ENCODE measurements around the gene KRTAP5-7. TPM values are rescaled to one million over a fixed set of nuclear protein-coding genes. Genes with fewer than 3 reads are reported as not detected.

The KRTAP5-7 gene
- total and polyA plus RNA-seq, 2 experiments from 2014 or later = not detected

- H3K4me3 ChIP-seq = no peak overlapping the region
- no peak for DNase-seq (ENCODE audit: low read depth in 1 of 2, low spot score in 1 of 2)
- H3K9me3 ChIP-seq (ENCODE audit: low read depth) = no peaks in the 10 kb centered on the region
- no peak overlapping the region for H3K27ac ChIP-seq
- H3K27me3 ChIP-seq = no peaks in the 10 kb centered on the region
- H3K4me1 ChIP-seq (ENCODE audit: low read depth) = no peaks in the 10 kb centered on the region
- TF ChIP-seq, protein P1, sequence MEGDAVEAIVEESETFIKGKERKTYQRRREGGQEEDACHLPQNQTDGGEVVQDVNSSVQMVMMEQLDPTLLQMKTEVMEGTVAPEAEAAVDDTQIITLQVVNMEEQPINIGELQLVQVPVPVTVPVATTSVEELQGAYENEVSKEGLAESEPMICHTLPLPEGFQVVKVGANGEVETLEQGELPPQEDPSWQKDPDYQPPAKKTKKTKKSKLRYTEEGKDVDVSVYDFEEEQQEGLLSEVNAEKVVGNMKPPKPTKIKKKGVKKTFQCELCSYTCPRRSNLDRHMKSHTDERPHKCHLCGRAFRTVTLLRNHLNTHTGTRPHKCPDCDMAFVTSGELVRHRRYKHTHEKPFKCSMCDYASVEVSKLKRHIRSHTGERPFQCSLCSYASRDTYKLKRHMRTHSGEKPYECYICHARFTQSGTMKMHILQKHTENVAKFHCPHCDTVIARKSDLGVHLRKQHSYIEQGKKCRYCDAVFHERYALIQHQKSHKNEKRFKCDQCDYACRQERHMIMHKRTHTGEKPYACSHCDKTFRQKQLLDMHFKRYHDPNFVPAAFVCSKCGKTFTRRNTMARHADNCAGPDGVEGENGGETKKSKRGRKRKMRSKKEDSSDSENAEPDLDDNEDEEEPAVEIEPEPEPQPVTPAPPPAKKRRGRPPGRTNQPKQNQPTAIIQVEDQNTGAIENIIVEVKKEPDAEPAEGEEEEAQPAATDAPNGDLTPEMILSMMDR (IDR thresholded peaks at IDR 0.05; ENCODE audit: low read depth, low read length) = no peak
- H3K36me3 ChIP-seq = peaks cover 7% of the 10 kb centered on the region
Observed at GRCh38 chr11:71502871-71503435, 24.1 kb upstream of the KRTAP5-7 start.

GRCh38 chr11:71504531-71504930, 22.5 kb upstream of the KRTAP5-7 start:
- no peaks in the 10 kb centered on the region for H3K9me3 ChIP-seq (ENCODE audit: low read depth)
- no peak overlapping the region for H3K27ac ChIP-seq
- H3K4me3 ChIP-seq = no peak overlapping the region
- no peaks in the 10 kb centered on the region for H3K36me3 ChIP-seq
- no peaks in the 10 kb centered on the region for H3K27me3 ChIP-seq
- H3K4me1 ChIP-seq (ENCODE audit: low read depth) = no peaks in the 10 kb centered on the region
- DNase-seq (ENCODE audit: low read depth in 1 of 2, low spot score in 1 of 2) = no peak
- TF ChIP-seq, protein P1 (IDR thresholded peaks at IDR 0.05; ENCODE audit: low read depth, low read length) = no peak

DNA sequence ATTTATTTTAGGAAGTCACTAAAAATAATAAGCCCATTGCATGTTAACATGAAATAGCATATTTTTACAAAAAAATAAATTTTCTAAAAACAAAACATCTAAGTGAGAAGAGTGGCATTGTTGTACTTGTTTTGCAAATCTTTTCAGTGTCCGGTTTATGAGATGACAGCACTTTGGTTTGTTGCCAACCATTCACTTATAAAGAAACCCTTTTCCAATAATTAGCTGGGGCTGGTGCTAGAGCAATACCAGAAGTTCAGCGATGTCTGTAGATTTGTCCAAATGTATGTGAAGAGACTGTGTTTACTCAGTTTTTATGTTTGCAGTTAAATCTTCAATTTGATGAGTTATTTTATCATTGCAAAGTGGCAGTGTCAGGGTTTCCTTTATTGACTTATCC, 22.1 kb upstream of the KRTAP5-7 start:
- Histone ChIP-seq H3K27ac (no peak overlapping the region), H3K27me3 (no peaks in the 10 kb centered on the region), H3K36me3 (no peaks in the 10 kb centered on the region), H3K4me3 (no peak overlapping the region), H3K9me3 (ENCODE audit: low read depth) (no peaks in the 10 kb centered on the region), H3K4me1 (ENCODE audit: low read depth) (no peaks in the 10 kb centered on the region)
- DNase-seq (ENCODE audit: low read depth in 1 of 2, low spot score in 1 of 2) = no peak
- TF ChIP-seq, protein P1 (IDR thresholded peaks at IDR 0.05; ENCODE audit: low read depth, low read length) = no peak

DNA sequence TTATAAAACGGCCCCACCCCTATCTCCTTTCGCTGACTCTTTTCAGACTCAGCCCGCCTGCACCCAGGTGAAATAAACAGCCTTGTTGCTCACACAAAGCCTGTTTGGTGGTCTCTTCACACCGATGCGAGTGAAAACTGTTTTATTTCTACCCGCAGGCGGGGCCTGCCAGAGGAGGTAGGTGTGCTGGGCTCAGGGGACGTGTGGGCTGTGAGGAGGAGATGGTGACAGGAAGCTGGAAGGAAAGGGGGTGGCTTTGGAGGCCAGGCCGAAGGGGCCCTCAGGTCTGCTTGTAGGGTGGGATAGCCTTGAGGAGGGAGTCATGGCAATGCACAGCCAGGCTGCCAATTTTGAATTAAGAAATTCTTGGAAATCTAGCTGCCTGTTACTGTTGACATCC, 21.3 kb upstream of the KRTAP5-7 start:
- no peak for DNase-seq (ENCODE audit: low read depth in 1 of 2, low spot score in 1 of 2)
- no peaks in the 10 kb centered on the region for H3K36me3 ChIP-seq
- no peaks in the 10 kb centered on the region for H3K4me1 ChIP-seq (ENCODE audit: low read depth)
- no peak overlapping the region for H3K4me3 ChIP-seq
- no peak overlapping the region for H3K27ac ChIP-seq
- H3K27me3 ChIP-seq = no peaks in the 10 kb centered on the region
- H3K9me3 ChIP-seq (ENCODE audit: low read depth) = no peaks in the 10 kb centered on the region
- TF ChIP-seq, protein P1 (IDR thresholded peaks at IDR 0.05; ENCODE audit: low read depth, low read length) = no peak

DNA sequence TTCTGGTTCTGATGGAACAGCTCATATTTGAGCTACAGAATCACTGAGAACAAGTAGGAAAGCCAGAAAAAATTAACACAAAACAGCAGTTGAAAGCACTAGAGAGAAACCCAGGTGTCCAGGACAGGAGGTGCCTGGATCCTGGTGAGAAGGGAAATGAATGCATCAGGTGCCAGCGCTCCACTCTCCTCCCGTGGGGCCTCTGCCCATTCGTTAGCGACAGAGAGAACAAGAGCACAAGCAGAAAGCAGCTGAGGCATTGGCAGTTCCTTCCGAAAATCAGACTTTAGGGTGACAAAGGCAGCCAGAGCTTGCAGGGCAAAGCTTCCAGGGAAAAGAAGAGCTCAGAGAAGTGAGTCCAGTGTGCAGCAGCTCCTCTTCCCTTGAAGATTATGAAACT, 20.0 kb upstream of the KRTAP5-7 start:
- Histone ChIP-seq H3K36me3 (no peaks in the 10 kb centered on the region), H3K4me3 (no peak overlapping the region), H3K27ac (no peak overlapping the region), H3K4me1 (ENCODE audit: low read depth) (no peaks in the 10 kb centered on the region), H3K9me3 (ENCODE audit: low read depth) (no peaks in the 10 kb centered on the region), H3K27me3 (no peaks in the 10 kb centered on the region)
- TF ChIP-seq, protein P1 (IDR thresholded peaks at IDR 0.05; ENCODE audit: low read depth, low read length) = no peak
- DNase-seq (ENCODE audit: low read depth in 1 of 2, low spot score in 1 of 2) = no peak

Data from cardiac muscle cell (in vitro differentiated cells and primary cell).